A673 (cell line): ENCODE measurements around the gene SYK.

ENCODE experiments used
- EZH2 ChIP-seq: fragments of 200-600 bp; sonication (generic); IDR thresholded peaks from 2 replicates; pipeline ENCODE4 v1.6.1; 2017; ENCODE audit warnings: borderline replicate concordance, low read depth, mild to moderate bottlenecking, mixed read lengths, antibody characterized with exemption, low read length; ENCODE audit not compliant: poor library complexity, severe bottlenecking
- TF ChIP-seq, protein P1 (sequence below): fragments of 300-800, 200-600 bp; sonication (generic); conservative IDR thresholded peaks from 2 replicates; pipeline ENCODE4 v1.5.1; 2017; ENCODE audit warnings: low read depth, mild to moderate bottlenecking, antibody characterized with exemption, low read length, moderate library complexity, mixed read lengths

DNA sequence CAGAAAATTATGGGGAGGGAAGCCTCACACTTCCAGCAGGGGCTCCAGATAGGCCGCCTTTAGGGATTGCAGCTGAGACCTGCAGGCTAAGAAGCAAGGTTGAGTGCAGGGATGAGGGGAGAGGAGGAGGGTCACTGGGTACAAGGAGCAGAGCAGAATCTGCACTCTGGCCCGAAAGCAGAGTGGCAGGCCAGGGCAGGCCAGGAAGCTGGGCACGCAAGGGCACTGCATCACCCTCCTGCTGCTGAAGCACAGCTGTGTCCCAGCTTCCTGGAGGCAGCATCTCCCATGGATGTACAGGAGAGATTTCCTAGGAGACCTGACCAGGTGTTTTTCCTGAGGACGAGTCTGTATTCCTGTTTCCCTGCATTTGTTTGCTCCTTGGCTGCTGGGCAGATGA, 92.1 kb downstream of the SYK start:
- TF ChIP-seq, protein P1, sequence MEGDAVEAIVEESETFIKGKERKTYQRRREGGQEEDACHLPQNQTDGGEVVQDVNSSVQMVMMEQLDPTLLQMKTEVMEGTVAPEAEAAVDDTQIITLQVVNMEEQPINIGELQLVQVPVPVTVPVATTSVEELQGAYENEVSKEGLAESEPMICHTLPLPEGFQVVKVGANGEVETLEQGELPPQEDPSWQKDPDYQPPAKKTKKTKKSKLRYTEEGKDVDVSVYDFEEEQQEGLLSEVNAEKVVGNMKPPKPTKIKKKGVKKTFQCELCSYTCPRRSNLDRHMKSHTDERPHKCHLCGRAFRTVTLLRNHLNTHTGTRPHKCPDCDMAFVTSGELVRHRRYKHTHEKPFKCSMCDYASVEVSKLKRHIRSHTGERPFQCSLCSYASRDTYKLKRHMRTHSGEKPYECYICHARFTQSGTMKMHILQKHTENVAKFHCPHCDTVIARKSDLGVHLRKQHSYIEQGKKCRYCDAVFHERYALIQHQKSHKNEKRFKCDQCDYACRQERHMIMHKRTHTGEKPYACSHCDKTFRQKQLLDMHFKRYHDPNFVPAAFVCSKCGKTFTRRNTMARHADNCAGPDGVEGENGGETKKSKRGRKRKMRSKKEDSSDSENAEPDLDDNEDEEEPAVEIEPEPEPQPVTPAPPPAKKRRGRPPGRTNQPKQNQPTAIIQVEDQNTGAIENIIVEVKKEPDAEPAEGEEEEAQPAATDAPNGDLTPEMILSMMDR: no peak
- no peak for TF ChIP-seq EZH2
